ENCODE measurements around the gene CCDC30.

DNA sequence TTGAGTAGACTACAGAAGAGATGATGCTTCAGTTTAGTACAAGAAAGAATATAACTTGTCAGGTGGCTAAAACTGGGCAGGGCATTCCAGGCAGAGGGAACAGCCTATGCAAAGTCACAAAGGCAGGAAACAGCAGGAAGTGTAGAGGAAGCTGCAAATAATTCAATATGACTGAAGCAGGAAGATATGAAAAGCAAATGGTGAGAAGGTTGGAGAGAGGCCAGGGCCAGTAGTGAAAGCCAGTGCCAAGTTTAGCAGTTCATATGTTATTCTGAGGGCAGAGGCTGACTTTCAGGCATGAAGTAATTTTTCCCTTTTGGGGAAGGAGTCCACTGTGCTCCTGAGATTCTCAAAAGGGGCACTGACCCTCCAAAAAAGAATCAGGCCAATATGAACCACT lies 211.1 kb downstream of the CCDC30 start:
- TF ChIP-seq CTCF (IDR thresholded peaks at IDR 0.05), result no peak
- TF ChIP-seq POLR2A (IDR thresholded peaks at IDR 0.05), result no peak
